Epithelial cell of proximal tubule (primary cell): ENCODE measurements around the gene PINLYP. TPM values are rescaled to one million over a fixed set of nuclear protein-coding genes. Genes with fewer than 3 reads are reported as not detected.
"Not testable (repeated sequence)": the region's sequence is repeated elsewhere in the genome, so short reads cannot be mapped to it uniquely, and the experiment has no call there.

ENCODE experiments used
- DNase-seq: peaks from one replicate; pipeline ENCODE4 v3.0.0-alpha.2; 2011; ENCODE audit warnings: low read depth
- H3K4me3 ChIP-seq: 2 replicates; pipeline ENCODE4 v1.5.1; 2011; ENCODE audit warnings: low read depth, mild to moderate bottlenecking, low read length
- total RNA-seq: library from RNA; depleted of rRNA; stranded (reverse); fragments of >200 nt; gene quantifications from 2 replicates; pipeline ENCODE4 v1.2.3, GENCODE V29; 2015
- TF ChIP-seq, protein P1 (sequence below): conservative IDR thresholded peaks from 2 replicates; pipeline ENCODE4 v1.5.1; 2012; ENCODE audit warnings: low read depth, mild to moderate bottlenecking, low read length

PINLYP gene
- total RNA-seq, 1 donor from 2014 or later = 2.3 TPM

DNA sequence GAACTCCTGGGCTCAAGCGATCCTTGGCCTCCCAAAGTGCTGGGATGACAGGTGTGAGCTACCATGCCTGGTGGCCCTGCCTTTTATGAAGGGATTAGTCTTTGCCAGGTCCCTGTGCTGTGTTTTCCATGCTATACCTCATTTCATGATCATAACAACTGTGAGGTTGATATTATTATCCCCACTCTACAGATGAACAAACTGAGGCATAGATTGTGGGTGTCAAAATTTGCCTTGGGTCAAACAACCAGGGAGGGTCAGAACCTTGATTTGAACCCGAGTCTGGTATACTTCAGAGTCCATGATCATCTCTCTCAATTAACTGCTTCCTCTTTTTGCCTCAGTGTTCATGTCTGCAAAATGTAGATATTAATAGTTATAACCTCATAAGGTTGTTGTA, 6.9 kb downstream of the PINLYP start:
- DNase-seq = no peak
- no peak overlapping the region for H3K4me3 ChIP-seq
- TF ChIP-seq, protein P1, sequence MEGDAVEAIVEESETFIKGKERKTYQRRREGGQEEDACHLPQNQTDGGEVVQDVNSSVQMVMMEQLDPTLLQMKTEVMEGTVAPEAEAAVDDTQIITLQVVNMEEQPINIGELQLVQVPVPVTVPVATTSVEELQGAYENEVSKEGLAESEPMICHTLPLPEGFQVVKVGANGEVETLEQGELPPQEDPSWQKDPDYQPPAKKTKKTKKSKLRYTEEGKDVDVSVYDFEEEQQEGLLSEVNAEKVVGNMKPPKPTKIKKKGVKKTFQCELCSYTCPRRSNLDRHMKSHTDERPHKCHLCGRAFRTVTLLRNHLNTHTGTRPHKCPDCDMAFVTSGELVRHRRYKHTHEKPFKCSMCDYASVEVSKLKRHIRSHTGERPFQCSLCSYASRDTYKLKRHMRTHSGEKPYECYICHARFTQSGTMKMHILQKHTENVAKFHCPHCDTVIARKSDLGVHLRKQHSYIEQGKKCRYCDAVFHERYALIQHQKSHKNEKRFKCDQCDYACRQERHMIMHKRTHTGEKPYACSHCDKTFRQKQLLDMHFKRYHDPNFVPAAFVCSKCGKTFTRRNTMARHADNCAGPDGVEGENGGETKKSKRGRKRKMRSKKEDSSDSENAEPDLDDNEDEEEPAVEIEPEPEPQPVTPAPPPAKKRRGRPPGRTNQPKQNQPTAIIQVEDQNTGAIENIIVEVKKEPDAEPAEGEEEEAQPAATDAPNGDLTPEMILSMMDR = no peak

DNA sequence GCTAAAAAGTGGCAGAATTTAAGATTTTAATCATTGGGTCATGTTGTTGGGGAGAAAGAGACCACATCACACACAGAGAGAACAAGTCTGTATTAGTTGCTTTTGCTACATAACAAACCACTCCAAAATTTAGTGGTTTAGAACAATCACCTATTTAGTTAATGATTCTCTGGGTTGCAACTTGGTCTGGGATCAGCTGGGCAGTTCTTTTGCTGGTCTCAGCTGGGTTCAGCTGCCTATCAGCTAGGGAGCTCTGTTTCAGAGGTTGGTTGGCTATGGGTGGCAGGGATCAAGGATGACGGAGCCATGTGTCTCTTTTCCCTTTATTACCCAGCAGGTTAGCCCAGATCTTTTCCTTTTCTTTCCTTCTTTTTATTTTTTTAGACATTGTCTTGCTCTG, 8.9 kb downstream of the PINLYP start:
- TF ChIP-seq, protein P1 = no peak
- no peak overlapping the region for H3K4me3 ChIP-seq
- DNase-seq = no peak

- TF ChIP-seq, protein P1 = no peak
- no peak for DNase-seq
- no peak overlapping the region for H3K4me3 ChIP-seq
Observed at GRCh38 chr19:43586346-43586745, 10.7 kb downstream of the PINLYP start.

DNA sequence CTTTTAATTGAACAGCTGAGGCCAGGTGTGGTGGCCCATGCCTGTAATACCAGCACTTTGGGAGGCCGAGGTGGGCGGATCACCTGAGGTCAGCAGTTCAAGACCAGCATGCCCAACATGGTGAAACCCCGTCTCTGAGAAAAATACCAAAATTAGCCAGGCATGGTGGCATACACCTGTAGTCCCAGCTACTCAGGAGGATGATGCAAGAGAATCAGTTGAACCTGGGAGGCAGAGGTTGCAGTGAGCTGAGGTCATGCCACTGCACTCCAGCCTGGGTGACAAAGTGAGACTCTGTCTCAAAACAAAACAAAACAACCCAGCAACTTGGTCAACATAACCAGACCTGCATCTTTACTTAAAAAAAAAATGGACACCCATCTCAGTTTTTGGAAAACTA, 11.4 kb downstream of the PINLYP start:
- not testable (repeated sequence) for H3K4me3 ChIP-seq, DNase-seq

- TF ChIP-seq, protein P1 = no peak
- DNase-seq = no peak
- H3K4me3 ChIP-seq = no peak overlapping the region
Observed at GRCh38 chr19:43589277-43589676, 13.7 kb downstream of the PINLYP start.

GRCh38 chr19:43589678-43590077, 14.1 kb downstream of the PINLYP start:
- DNase-seq = no peak
- TF ChIP-seq, protein P1 = no peak
- no peak overlapping the region for H3K4me3 ChIP-seq

DNA sequence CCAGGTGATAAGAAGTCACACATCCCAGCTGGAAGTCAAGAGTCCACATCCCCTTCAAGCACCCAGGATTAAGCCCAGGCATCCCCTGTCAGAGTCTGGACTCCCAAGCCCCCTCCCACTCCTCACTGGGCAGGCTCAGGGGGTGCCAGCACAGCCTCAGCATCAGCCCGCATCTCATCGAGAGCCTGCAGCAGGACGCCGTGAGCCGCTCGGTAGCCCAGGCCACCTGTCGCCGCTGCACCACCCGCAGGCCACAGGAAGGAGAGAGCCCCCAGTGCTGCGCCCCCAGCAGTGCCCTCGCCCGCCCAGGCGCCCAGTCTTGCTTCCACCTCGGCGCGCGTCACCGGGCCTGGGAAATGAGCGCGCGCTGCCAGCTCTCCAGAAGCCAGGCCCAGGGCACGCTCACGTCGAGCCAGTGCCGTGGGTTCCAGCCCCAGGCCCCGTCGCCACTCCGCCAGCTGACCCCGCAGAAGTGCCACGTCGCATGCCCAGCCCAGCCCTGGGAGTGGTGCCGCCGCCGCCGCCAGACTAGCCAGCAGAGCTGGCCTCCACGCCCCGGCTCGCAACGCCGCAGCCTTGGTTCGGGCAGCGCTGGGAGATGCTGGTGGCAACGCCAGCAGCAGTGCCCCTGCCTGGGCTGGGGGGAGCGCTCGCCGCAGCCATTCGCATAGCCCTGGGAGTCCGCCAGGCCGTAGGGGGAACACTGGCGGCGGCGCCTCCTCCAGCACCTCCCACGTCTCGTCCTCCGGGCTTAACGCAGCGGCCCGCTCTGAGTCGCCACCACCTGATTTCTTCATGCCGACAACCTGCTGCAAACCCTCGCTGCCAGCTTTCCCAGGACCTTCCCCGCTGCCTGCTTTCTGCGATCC, 16.5 kb downstream of the PINLYP start:
- TF ChIP-seq, protein P1 = no peak
- DNase-seq = no peak
- no peak overlapping the region for H3K4me3 ChIP-seq
